A549 (cell line): ENCODE data around the gene CLEC16A. TPM values are rescaled to one million over a fixed set of nuclear protein-coding genes. Genes with fewer than 3 reads are reported as not detected.

Source experiments
- ATAC-seq, 2 experiments: fragments of 200-7000 bp in 1 of 2; fragments of >200 bp in 1 of 2; cut with Nextera tagmentation in 1 of 2; cut with Tn5 transposase in 1 of 2; 3 replicates each; pipeline versions ENCODE4 v1.8.0 to v1.9.1; 2018 to 2020; ENCODE audit warnings: mild to moderate bottlenecking in 1 of 2, moderate library complexity in 1 of 2
- CTCF ChIA-PET: fragments of 300-600 bp; sonication (Branson Sonifier 250); formaldehyde crosslinking; extraction: SDS; loops from one replicate; lab custom pipeline; 2021; ENCODE audit warnings: antibody characterized with exemption, inconsistent platforms; lab: Yijun Ruan, JAX
- POLR2A ChIA-PET: fragments of 350-600 bp; formaldehyde crosslinking; extraction: SDS; loops from one replicate; lab custom pipeline; 2021; ENCODE audit warnings: antibody characterized with exemption, inconsistent platforms; lab: Yijun Ruan, JAX
- DNase-seq, 2 experiments: peaks; one replicate each; pipeline versions ENCODE4 v3.0.0 to v3.0.0-alpha.2; 2011 to 2016; ENCODE audit warnings: low read depth in 1 of 2, low spot score in 1 of 2
- FAIRE-seq: peaks from 2 replicates; lab custom pipeline; 2011; peaks lifted over from hg19 to GRCh38; lab: Jason Lieb, UNC
- H3K27ac ChIP-seq, 2 experiments: fragments of >200 bp; sonication (Bioruptor Twin); formaldehyde crosslinking; 3 replicates each; pipeline ENCODE4 v1.5.1; 2016 to 2017
- H3K4me1 ChIP-seq: fragments of >200 bp; sonication (Bioruptor Twin); formaldehyde crosslinking; 3 replicates; pipeline ENCODE4 v1.6.1; 2016
- H3K4me2 ChIP-seq: fragments of >200 bp; sonication (Bioruptor Twin); formaldehyde crosslinking; 3 replicates; pipeline ENCODE4 v1.6.1; 2016
- H3K4me3 ChIP-seq: fragments of >200 bp; sonication (Bioruptor Twin); formaldehyde crosslinking; 3 replicates; pipeline ENCODE4 v1.5.1; 2016
- H3K9me3 ChIP-seq: fragments of >200 bp; sonication (Bioruptor Twin); formaldehyde crosslinking; 3 replicates; pipeline ENCODE4 v1.6.1; 2016
- ATOH8 ChIP-seq: fragments of 250-450 bp; sonication (Bioruptor Pico); IDR thresholded peaks from 2 replicates; pipeline ENCODE4 v1.5.0; 2020; ENCODE audit warnings: low read depth, mild to moderate bottlenecking, moderate library complexity
- EHF ChIP-seq: fragments of 250-450 bp; sonication (Bioruptor Pico); IDR thresholded peaks from 2 replicates; pipeline ENCODE4 v1.5.0; 2020; ENCODE audit warnings: mild to moderate bottlenecking
- ESRRA ChIP-seq: fragments of 150-350 bp; IDR thresholded peaks from 2 replicates; pipeline ENCODE4 v1.6.1; 2014; ENCODE audit warnings: mild to moderate bottlenecking, low read length, borderline replicate concordance
- FOSB ChIP-seq: fragments of 250-450 bp; sonication (Bioruptor Pico); IDR thresholded peaks from 2 replicates; pipeline ENCODE4 v1.5.0; 2020; ENCODE audit warnings: mild to moderate bottlenecking, moderate library complexity
- FOXS1 ChIP-seq: fragments of 250-450 bp; sonication (Bioruptor Pico); IDR thresholded peaks from 2 replicates; pipeline ENCODE4 v1.5.0; 2020; ENCODE audit warnings: mild to moderate bottlenecking, moderate library complexity
- HEYL ChIP-seq: fragments of 250-450 bp; sonication (Bioruptor Pico); IDR thresholded peaks from 2 replicates; pipeline ENCODE4 v1.8.0; 2021; ENCODE audit warnings: mild to moderate bottlenecking, moderate library complexity
- HOXA7 ChIP-seq: fragments of 250-450 bp; sonication (Bioruptor Pico); IDR thresholded peaks from 2 replicates; pipeline ENCODE4 v1.5.0; 2020; ENCODE audit warnings: mild to moderate bottlenecking, moderate library complexity
- HOXB13 ChIP-seq: fragments of 250-450 bp; sonication (Bioruptor Pico); IDR thresholded peaks from 2 replicates; pipeline ENCODE4 v1.5.0; 2020; ENCODE audit warnings: low read depth, mild to moderate bottlenecking, moderate library complexity
- JUN ChIP-seq, 2 experiments: fragments of >200 bp; sonication (Bioruptor Twin); formaldehyde crosslinking; IDR thresholded peaks; 2 replicates in 1 of 2; 3 replicates in 1 of 2; pipeline ENCODE4 v1.6.1; 2016 to 2017
- KDM5A ChIP-seq: fragments of 200-600 bp; sonication (generic); IDR thresholded peaks from 2 replicates; pipeline ENCODE4 v1.6.1; 2016; ENCODE audit warnings: antibody characterized with exemption, mild to moderate bottlenecking
- MAFK ChIP-seq: fragments of 450-650 bp; IDR thresholded peaks from 2 replicates; pipeline ENCODE4 v1.6.1; 2014; ENCODE audit not compliant: partially characterized antibody
- MAZ ChIP-seq: fragments of 150-350 bp; IDR thresholded peaks from 2 replicates; pipeline ENCODE4 v1.6.1; 2014; ENCODE audit warnings: antibody characterized with exemption, low read depth, low read length, borderline replicate concordance
- NPAS2 ChIP-seq: fragments of 250-450 bp; sonication (Bioruptor Pico); IDR thresholded peaks from 2 replicates; pipeline ENCODE4 v1.8.0; 2022; ENCODE audit warnings: mild to moderate bottlenecking, moderate library complexity, borderline replicate concordance
- NR3C1 ChIP-seq: fragments of >200 bp; sonication (Bioruptor Twin); formaldehyde crosslinking; IDR thresholded peaks from 3 replicates; pipeline ENCODE4 v1.6.1; 2017
- POLR2A ChIP-seq: IDR thresholded peaks from 2 replicates; pipeline ENCODE4 v1.6.1; 2012; ENCODE audit warnings: mild to moderate bottlenecking, low read length
- SMC3 ChIP-seq: fragments of >200 bp; sonication (Bioruptor Twin); formaldehyde crosslinking; IDR thresholded peaks from 3 replicates; pipeline ENCODE4 v1.6.1; 2018; ENCODE audit warnings: inconsistent platforms
- WGBS: methylation state at CpG from one replicate; pipeline ENCODE4 v1.1.6; 2017; ENCODE audit errors: missing lambda C conversion rate; 5-methylcytosine and 5-hydroxymethylcytosine counted together
- polyA plus RNA-seq, 4 experiments: library from polyadenylated mRNA; depleted of rRNA in 3 of 4; stranded (reverse); fragments of >200 nt; fragmentation: RNase III in 1 of 4; extraction: RNeasy Plus Mini Kit Qiagen cat#74134 plus additional on column Dnase treatment in 1 of 4; gene quantifications; 2 replicates in 3 of 4; 3 replicates in 1 of 4; pipeline ENCODE4 v1.2.3, GENCODE V29; 2011 to 2017
- TF ChIP-seq, protein P1 (sequence below): fragments of 150-350 bp; IDR thresholded peaks from 2 replicates; pipeline ENCODE4 v1.6.1; 2014; ENCODE audit warnings: low read depth, mild to moderate bottlenecking, low read length

Gene CLEC16A
- polyA plus RNA-seq, 2 of the 4 experiments (the other 2 are of a cell fraction), result 8.3 to 10.4 TPM

GRCh38 chr16:10950393-10950792, 6.0 kb downstream of the CLEC16A start:
- POLR2A ChIA-PET, result interaction anchor here (1.7 kb wide), 1 partner anchor 305 kb away, joined by 7 read pairs; the partner anchor contains the start of gene SOCS1
- no peak overlapping the region for H3K4me2 ChIP-seq
- no peak for TF ChIP-seq ESRRA
- TF ChIP-seq, all 56 proteins: peak for 0
- Histone ChIP-seq H3K27ac (no peak overlapping the region), H3K9me3 (no peaks in the 10 kb centered on the region), H3K4me1 (peaks cover 17% of the 10 kb centered on the region; the same call in 2 of the 3 replicates), H3K4me3 (no peak overlapping the region)
- ATAC-seq, result 0 out of 6 replicates have a peak, but pooled peaks of 1 of the 2 experiments have one; percentile 3
- 70% methylated on average over 5 of the region's 5 CpGs for WGBS
- no peak for FAIRE-seq
- CTCF ChIA-PET, result interaction anchor here (1.0 to 12.2 kb wide), 4 partner anchors 15 to 764 kb away, joined by 3 to 284 read pairs (median 22); partner anchors contain the start of gene SOCS1
- DNase-seq, result no peak

DNA sequence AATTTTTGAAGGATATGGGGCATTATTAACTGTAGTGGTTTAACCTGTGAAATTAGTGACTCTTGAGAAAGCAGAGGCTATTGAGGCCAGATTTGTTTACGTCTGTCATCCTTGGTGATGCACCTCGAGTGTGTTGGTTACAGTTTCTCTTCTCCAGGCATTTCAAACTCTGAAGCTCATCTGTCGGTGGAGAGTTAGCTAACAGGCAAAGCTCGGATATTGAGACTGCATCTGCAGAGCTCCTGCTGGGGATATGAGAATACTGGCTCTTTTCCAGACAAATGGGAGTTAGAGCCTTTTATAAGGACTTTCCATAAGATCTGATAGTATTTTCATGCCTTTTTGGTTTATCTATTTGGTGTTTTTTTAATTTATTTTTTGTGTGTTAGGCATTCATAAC, 6.7 kb downstream of the CLEC16A start:
- CTCF ChIA-PET, result interaction anchor here (1.0 to 12.2 kb wide), 4 partner anchors 14 to 421 kb away, joined by 4 to 284 read pairs (median 22); partner anchors contain the start of gene SOCS1
- TF ChIP-seq FOXS1, result no peak
- no peak for TF ChIP-seq NPAS2 (CRISPR knock-in tag)
- TF ChIP-seq EHF (CRISPR knock-in tag), result no peak
- ATAC-seq (no peak), FAIRE-seq (no peak), DNase-seq (no peak)
- H3K4me1 ChIP-seq, result peaks cover 11% of the 10 kb centered on the region; the same call in 2 of the 3 replicates
- H3K4me2 ChIP-seq, result no peak overlapping the region
- no peak overlapping the region for H3K27ac ChIP-seq
- H3K9me3 ChIP-seq, result no peaks in the 10 kb centered on the region
- no peak overlapping the region for H3K4me3 ChIP-seq
- POLR2A ChIA-PET, result interaction anchor here (1.7 kb wide), 1 partner anchor 305 kb away, joined by 7 read pairs; the partner anchor contains the start of gene SOCS1
- 74% methylated on average over 4 of the region's 4 CpGs for WGBS

GRCh38 chr16:10954903-10955302, 10.5 kb downstream of the CLEC16A start:
- ChIA-PET POLR2A (no interaction called here), CTCF (interaction anchor here (0.6 to 12.2 kb wide), 12 partner anchors 10 to 843 kb away, joined by 3 to 284 read pairs (median 5); partner anchors contain the start of genes CLEC16A, DEXI, SOCS1 and ZC3H7A)
- 83% methylated on average over 6 of the region's 7 CpGs for WGBS
- Histone ChIP-seq H3K4me2 (no peak overlapping the region), H3K4me1 (0 out of 3 replicates have a peak, but pooled peaks cover 3% of the 10 kb centered on the region), H3K4me3 (no peak overlapping the region), H3K27ac (no peak overlapping the region), H3K9me3 (no peaks in the 10 kb centered on the region)
- no peak for DNase-seq
- TF ChIP-seq HEYL (CRISPR knock-in tag) (no peak), FOXS1 (no peak), MAZ (no peak), MAFK (no peak), NR3C1 (no peak), ATOH8 (CRISPR knock-in tag) (no peak), POLR2A (no peak), SMC3 (no peak), HOXB13 (CRISPR knock-in tag) (no peak), KDM5A (no peak), JUN (IDR thresholded peaks at IDR 0.05) (no peak), HOXA7 (CRISPR knock-in tag) (no peak), FOSB (CRISPR knock-in tag) (no peak), EHF (CRISPR knock-in tag) (no peak)
- TF ChIP-seq, protein P1, sequence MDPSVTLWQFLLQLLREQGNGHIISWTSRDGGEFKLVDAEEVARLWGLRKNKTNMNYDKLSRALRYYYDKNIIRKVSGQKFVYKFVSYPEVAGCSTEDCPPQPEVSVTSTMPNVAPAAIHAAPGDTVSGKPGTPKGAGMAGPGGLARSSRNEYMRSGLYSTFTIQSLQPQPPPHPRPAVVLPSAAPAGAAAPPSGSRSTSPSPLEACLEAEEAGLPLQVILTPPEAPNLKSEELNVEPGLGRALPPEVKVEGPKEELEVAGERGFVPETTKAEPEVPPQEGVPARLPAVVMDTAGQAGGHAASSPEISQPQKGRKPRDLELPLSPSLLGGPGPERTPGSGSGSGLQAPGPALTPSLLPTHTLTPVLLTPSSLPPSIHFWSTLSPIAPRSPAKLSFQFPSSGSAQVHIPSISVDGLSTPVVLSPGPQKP, result no peak
- no peak for ATAC-seq
- FAIRE-seq, result no peak
